Lower leg skin (tissue), 4 donors: Measurements from ENCODE around the gene CRY2. TPM values are rescaled to one million over a fixed set of nuclear protein-coding genes. Genes with fewer than 3 reads are reported as not detected.
"Not testable (repeated sequence)": the region's sequence is repeated elsewhere in the genome, so short reads cannot be mapped to it uniquely, and the experiment has no call there.

Experiments
- DNase-seq, 2 donors: peaks; one replicate each; pipeline ENCODE4 v3.0.0-alpha.2; 2019; ENCODE audit warnings: low spot score in 2 of 2
- H3K4me3 ChIP-seq: fragments of 200-600 bp; sonication (generic); 2 replicates; pipeline ENCODE4 v1.5.1; 2017; ENCODE audit warnings: mild to moderate bottlenecking, low read depth; ENCODE audit not compliant: poor library complexity, severe bottlenecking
- CTCF ChIP-seq, 3 donors: fragments of 450-650 bp; IDR thresholded peaks; one replicate each; pipeline ENCODE4 v1.5.1; 2016; ENCODE audit warnings: antibody characterized with exemption in 3 of 3, mild to moderate bottlenecking in 3 of 3, moderate library complexity in 2 of 3
- POLR2A ChIP-seq, 2 donors: fragments of 450-650 bp; IDR thresholded peaks; one replicate each; pipeline ENCODE4 v1.6.1; 2016 to 2017; ENCODE audit warnings: antibody characterized with exemption in 2 of 2, mild to moderate bottlenecking in 1 of 2, moderate library complexity in 1 of 2
- WGBS, 2 donors: methylation state at CpG; one replicate each; pipeline ENCODE4 v1.1.5; 2018; 5-methylcytosine and 5-hydroxymethylcytosine counted together
- intact Hi-C: fragments of 100-400 bp; cut with DNase I; formaldehyde crosslinking; loops from one replicate; pipeline ENCODE4 v1.15.0; 2023; ENCODE audit warnings: low total_unique reads
- total RNA-seq, 4 donors: library from RNA; depleted of rRNA; stranded (reverse); fragments of >200 nt; gene quantifications; one replicate each; pipeline ENCODE4 v1.1.0, GENCODE V29; 2016

Gene CRY2
- total RNA-seq, 4 donors from 2014 or later, result 59.6 to 92.1 (median 70.1) TPM

- DNase-seq, result no peak
- H3K4me3 ChIP-seq, result no peak overlapping the region
- intact Hi-C loops, result no loop called here
- TF ChIP-seq POLR2A (IDR thresholded peaks at IDR 0.05) (no peak), CTCF (IDR thresholded peaks at IDR 0.05) (no peak)
- WGBS, 2 donors, result 92 to 94% methylated on average over 54 to 55 of the region's 56 CpGs
These were observed 55.4 kb downstream of the CRY2 start for GRCh38 chr11:45902452-45903380.

GRCh38 chr11:45904309-45904915, 57.1 kb downstream of the CRY2 start:
- intact Hi-C loops, result no loop called here
- TF ChIP-seq POLR2A (IDR thresholded peaks at IDR 0.05) (no peak), CTCF (IDR thresholded peaks at IDR 0.05) (no peak)
- WGBS, 2 donors, result 81% methylated on average over 15 of the region's 15 CpGs
- DNase-seq, result no peak
- H3K4me3 ChIP-seq, result no peak overlapping the region

GRCh38 chr11:45905095-45905494, 57.8 kb downstream of the CRY2 start:
- TF ChIP-seq POLR2A (IDR thresholded peaks at IDR 0.05) (no peak), CTCF (IDR thresholded peaks at IDR 0.05) (no peak)
- no peak overlapping the region for H3K4me3 ChIP-seq
- WGBS, 2 donors, result 75 to 84% methylated on average over 19 of the region's 19 CpGs
- intact Hi-C loops, result no loop called here
- DNase-seq, result no peak

- WGBS, 2 donors, result 37 to 59% methylated on average over 6 of the region's 6 CpGs
- intact Hi-C loops, DNase-seq, H3K4me3 ChIP-seq: not testable (repeated sequence)
These were observed 58.3 kb downstream of the CRY2 start for GRCh38 chr11:45905576-45905975.

- WGBS, 2 donors, result 68 to 71% methylated on average over 19 of the region's 19 CpGs
- H3K4me3 ChIP-seq, result no peak overlapping the region
- TF ChIP-seq CTCF (IDR thresholded peaks at IDR 0.05) (no peak), POLR2A (IDR thresholded peaks at IDR 0.05) (no peak)
- intact Hi-C loops, result no loop called here
- no peak for DNase-seq
These were observed 58.9 kb downstream of the CRY2 start for GRCh38 chr11:45906096-45906682.

GRCh38 chr11:45906965-45907611, 59.8 kb downstream of the CRY2 start, which contains the start of gene FREY1:
TSS of gene FREY1 (minus strand) at chr11:45907271. CDS start at chr11:45907245, 26 bp downstream.
- DNase-seq, result no peak
- intact Hi-C loops, result no loop called here
- 52 to 70% methylated on average over 16 to 18 of the region's 18 CpGs for WGBS, 2 donors
- TF ChIP-seq CTCF (IDR thresholded peaks at IDR 0.05), result no peak
- TF ChIP-seq POLR2A (IDR thresholded peaks at IDR 0.05), result no peak
- no peak within 1 kb of the TSS for H3K4me3 ChIP-seq
